NCI-H1694 treated with DMSO at 0.1 percent for 48 hours (cell line): ENCODE data around the gene NUFIP1.
"Not testable (repeated sequence)": the region's sequence is repeated elsewhere in the genome, so short reads cannot be mapped to it uniquely, and the experiment has no call there.

Experiments
- DNase-seq: peaks from one replicate; lab custom pipeline; 2025; lab: John Stamatoyannopoulos, UW

The NUFIP1 gene

GRCh38 chr13:44969551-44970484 is 19.5 kb downstream of the NUFIP1 start:
- peak; percentile 51 for DNase-seq

DNA sequence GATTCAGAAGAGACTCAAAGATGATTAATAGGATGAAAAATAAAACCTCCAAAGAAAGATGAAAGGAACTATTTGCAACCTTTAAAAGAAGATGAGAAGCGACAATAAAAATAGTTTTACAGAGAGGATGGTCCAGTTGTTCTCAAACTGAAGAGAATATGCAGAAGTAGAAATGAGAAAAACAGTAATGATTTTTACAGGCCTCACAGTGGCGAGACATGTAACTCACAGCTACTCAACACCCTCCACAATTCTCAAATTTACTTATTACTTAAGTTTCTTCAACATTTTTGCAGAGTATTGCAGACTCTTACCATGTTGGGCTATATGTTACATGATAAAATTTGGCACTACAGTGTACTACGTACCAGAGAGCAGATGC is 20.8 kb downstream of the NUFIP1 start:
- no peak for DNase-seq

DNA sequence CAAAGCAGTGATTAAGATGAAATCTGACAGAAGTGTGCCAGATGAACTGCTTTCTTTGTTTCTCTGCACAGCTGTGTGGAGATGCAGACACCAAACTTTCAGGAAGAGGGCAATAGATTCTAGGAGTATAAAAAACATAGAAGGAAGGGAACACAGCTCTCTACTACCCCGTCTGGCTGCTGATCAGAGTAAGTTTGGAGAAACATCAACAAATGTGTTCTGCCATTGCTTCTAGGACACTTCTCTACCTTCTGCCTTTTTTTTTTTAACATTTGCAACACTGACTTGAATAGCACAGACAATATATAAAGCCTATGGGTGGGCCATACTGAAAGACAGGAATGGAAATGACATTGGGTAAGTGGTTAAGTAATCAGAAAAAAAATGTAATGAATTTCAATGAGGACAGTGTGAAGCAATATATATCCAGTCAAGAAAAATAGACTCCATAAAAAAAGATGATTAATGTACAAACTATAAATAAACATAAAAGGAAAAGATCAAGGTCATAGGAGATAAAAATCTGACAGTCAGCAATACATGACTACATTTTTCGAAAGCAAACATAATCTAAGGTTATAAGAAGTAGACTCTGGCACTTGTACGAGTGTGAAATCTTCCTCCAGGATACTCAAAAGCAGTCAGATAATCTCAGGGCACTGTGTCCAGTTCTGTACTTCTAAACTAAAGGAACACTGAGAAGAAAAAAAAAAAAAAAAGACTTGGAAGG is 21.4 kb downstream of the NUFIP1 start:
- DNase-seq, result no peak

GRCh38 chr13:44961997-44962396 is 27.3 kb downstream of the NUFIP1 start:
- DNase-seq, result no peak

GRCh38 chr13:44955406-44955805 is 33.9 kb downstream of the NUFIP1 start:
- no peak for DNase-seq

- no peak for DNase-seq
Measured at GRCh38 chr13:44954224-44954623, 35.0 kb downstream of the NUFIP1 start.

GRCh38 chr13:44952671-44953070 is 36.6 kb downstream of the NUFIP1 start:
- DNase-seq, result no peak

DNA sequence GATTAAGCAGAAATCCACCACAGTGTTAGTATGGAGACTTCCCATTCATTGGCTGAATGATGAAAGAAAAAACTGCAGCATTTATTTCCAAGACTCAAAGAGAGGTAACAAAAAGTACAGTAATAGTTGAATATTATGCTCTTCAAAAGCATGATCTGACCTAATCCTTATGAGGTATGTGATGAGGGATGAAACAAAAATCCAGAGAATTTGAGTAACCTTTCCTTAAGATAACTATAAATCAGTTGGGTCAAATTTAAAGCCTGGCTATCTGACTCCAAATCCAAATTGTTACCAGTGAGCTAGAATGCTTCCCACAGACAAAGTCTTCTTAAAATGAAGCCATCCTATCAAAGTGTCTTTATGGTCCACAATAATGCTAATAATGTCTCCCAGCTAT is 38.1 kb downstream of the NUFIP1 start:
- DNase-seq, result no peak

DNA sequence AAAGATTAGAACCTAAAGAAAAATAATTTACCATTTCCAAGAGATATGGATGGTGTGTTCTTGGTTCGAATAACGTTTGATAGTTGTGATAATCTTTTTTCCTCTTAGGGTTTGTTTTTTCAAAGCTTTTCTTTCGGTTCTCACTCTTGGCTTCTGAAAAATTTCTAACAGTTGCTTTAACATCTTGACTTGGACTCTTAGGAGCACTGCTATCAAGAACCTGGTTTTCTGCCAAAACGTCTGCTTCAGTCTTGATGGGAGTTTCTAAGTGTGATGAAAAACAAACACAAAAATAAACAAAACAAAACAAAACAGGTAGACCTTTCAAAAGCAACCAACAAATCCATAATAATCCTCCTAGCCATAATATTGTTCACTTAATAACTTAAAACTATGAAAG is 45.9 kb downstream of the NUFIP1 start:
- not testable (repeated sequence) for DNase-seq

GRCh38 chr13:44938854-44939253 is 50.4 kb downstream of the NUFIP1 start:
- DNase-seq, result no peak

DNA sequence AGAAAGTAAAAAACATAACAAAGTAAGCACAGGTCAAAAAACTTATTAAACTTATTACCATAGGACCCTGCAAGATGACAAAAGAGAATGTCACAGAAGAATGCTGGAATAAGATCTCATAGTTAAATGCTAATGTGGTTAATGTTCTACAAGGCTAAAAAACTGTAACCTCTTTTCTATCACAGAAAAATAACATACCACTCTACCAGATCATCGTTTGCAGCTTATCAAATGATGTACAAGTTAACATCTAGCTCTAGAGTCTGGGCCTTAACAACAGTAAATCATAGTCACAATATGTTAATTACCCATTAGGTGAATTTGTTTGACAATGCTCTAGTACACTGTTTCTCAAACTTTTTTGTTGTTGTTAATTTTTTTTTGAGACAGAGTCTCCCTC is 53.0 kb downstream of the NUFIP1 start:
- DNase-seq, result no peak

DNA sequence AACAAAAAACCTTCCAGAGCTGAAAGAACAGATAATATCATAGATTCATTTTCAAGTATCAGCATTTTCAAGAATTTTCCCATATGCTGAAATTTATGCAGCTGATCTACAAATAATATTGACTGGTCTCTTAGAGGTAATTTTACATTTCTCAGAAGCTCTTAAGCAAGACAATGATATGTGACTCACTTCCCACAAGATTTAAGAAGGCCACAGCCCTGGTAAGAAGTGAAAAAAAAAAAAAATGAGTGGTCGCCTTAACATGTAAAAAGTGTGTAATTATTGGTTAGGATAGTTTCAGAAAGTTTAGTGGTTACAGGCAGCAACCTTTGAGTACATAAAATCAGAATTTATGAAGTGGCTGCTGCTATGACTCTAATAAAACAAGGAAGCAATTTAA is 54.5 kb downstream of the NUFIP1 start:
- DNase-seq, result no peak

GRCh38 chr13:44932850-44933251 is 56.4 kb downstream of the NUFIP1 start:
- DNase-seq, result no peak

GRCh38 chr13:44932171-44932849 is 57.0 kb downstream of the NUFIP1 start:
- DNase-seq, result no peak

GRCh38 chr13:44930963-44931623 is 58.2 kb downstream of the NUFIP1 start:
- DNase-seq, result no peak

DNA sequence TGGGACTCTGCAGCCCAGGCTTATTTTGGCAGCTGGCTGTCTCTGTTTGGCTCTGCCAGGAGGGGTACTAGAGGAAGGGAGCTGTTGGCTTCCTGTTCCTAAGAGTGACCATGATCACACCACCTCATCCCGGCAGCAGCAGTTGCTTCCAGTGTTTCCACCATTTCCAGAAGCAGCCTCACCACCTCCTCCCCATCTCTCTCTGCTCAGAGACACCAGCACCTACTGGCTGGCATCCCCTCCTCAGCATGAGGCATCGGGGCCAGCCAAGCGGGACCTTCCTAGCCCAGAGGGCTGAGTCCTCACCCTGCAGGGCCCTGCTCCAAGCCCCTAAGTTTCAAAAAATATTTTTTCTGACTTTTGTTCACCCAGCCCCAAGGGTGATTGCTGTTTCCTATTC is 59.0 kb downstream of the NUFIP1 start:
- DNase-seq, result no peak

GRCh38 chr13:44929692-44930091 is 59.6 kb downstream of the NUFIP1 start:
- DNase-seq, result no peak

GRCh38 chr13:44927968-44928367 is 61.3 kb downstream of the NUFIP1 start:
- DNase-seq, result no peak

GRCh38 chr13:44921931-44922758 is 67.1 kb downstream of the NUFIP1 start:
- DNase-seq, result no peak

- DNase-seq, result no peak
Measured at GRCh38 chr13:44921246-44921877, 67.9 kb downstream of the NUFIP1 start.

GRCh38 chr13:44920013-44920412 is 69.3 kb downstream of the NUFIP1 start:
- DNase-seq, result no peak
